Epithelial cell of esophagus (primary cell): Measurements from ENCODE around the gene ADCYAP1R1.
"Not testable (repeated sequence)": the region's sequence is repeated elsewhere in the genome, so short reads cannot be mapped to it uniquely, and the experiment has no call there.

Source experiments
- DNase-seq: peaks from one replicate; pipeline ENCODE4 v3.0.0; 2010; ENCODE audit warnings: low read depth
- H3K4me3 ChIP-seq: 2 replicates; pipeline ENCODE4 v1.5.1; 2011; ENCODE audit warnings: mild to moderate bottlenecking, low read length, control low read depth
- TF ChIP-seq, protein P1 (sequence below): IDR thresholded peaks from 2 replicates; pipeline ENCODE4 v1.5.1; 2011; ENCODE audit warnings: low read depth, mild to moderate bottlenecking, low read length, control low read depth, inconsistent platforms; ENCODE audit not compliant: insufficient read depth; ENCODE audit errors: missing control alignments

The ADCYAP1R1 gene

DNA sequence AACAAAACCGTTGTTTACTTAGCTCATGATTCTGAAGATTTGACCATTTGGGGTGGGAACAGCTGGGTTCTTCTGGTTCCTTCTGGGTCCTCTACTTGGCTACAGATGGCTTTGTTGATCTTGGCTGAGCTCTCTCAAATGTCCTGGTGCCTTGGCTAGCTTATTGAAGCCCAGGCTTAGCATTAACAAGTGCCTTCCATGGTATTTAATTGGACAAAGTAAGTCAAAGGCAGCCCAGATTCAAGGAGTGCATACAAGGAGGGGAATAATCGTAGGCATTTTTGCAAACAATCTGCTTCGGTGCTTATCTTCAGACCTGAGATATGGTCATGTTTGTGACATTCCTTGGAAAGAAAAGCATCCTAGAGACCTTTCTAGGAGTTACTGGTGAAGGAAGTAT lies 81.4 kb downstream of the ADCYAP1R1 start:
- H3K4me3 ChIP-seq: no peak overlapping the region
- TF ChIP-seq, protein P1, sequence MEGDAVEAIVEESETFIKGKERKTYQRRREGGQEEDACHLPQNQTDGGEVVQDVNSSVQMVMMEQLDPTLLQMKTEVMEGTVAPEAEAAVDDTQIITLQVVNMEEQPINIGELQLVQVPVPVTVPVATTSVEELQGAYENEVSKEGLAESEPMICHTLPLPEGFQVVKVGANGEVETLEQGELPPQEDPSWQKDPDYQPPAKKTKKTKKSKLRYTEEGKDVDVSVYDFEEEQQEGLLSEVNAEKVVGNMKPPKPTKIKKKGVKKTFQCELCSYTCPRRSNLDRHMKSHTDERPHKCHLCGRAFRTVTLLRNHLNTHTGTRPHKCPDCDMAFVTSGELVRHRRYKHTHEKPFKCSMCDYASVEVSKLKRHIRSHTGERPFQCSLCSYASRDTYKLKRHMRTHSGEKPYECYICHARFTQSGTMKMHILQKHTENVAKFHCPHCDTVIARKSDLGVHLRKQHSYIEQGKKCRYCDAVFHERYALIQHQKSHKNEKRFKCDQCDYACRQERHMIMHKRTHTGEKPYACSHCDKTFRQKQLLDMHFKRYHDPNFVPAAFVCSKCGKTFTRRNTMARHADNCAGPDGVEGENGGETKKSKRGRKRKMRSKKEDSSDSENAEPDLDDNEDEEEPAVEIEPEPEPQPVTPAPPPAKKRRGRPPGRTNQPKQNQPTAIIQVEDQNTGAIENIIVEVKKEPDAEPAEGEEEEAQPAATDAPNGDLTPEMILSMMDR: no peak
- no peak for DNase-seq

DNA sequence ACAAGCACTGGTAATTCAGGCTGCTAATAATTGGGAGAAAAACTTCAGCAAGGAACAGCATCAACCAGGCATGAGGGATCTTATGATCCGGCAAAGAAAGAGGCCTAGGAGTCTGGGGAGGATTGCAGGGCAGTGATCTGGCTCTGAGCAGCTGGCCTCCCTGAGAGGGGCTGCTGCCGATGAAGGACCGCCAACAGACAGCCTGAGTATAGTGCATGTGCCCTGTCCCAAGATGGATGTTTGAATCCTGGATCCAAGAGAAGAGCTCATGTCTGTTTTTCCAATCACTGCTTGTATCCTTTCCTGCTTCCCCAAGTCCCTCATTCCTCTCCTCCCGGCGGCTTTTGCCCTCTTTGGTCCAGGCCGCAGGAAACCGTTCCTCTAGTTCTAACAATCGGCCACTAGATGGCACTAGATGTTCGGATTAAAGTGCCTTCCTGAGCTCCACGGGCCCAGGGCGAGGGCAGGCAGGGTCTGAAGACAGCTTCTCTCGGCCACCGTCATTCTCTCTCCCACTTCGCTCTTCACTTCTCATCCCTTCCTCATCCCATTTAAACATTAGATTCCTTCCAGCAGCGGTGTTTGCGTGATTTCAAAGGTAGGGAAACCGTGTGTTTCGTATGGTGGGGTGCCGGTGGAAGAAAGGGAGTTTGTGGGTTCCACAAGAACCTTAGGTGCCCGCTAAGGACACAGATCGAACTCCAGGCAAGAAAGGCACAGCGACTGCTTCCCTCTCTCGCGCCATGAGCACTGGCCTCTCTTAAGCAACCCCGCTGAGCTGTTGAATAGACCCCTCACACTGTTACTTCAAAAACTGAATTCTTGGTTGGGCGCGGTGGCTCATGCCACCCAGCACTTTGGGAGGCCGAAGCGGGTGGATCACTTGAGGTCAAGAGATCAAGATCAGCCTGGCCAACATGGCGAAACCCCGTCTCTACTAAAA lies 82.4 kb downstream of the ADCYAP1R1 start:
- no peak overlapping the region for H3K4me3 ChIP-seq
- DNase-seq: peak; percentile 74
- TF ChIP-seq, protein P1: peak; percentile 71

DNA sequence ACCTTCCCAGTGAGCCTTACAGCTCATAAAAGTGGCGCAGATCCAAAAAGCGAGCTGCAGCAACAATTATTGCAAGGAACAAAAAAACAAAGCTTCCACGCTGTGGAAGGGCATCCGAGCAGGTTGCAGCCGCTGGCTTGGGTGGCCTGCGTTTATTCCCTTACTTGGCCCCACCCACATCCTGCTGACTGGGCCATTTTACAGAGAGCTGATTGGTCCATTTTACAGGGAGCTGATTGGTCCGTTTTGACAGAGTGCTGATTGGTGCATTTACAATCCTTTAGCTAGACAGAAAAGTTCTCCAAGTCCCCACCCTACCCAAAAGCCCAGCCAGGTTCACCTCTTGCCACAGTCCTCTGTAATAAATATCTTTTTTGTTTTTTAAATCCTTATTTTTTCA lies 85.1 kb downstream of the ADCYAP1R1 start:
- TF ChIP-seq, protein P1: no peak
- no peak for DNase-seq
- no peak overlapping the region for H3K4me3 ChIP-seq

DNA sequence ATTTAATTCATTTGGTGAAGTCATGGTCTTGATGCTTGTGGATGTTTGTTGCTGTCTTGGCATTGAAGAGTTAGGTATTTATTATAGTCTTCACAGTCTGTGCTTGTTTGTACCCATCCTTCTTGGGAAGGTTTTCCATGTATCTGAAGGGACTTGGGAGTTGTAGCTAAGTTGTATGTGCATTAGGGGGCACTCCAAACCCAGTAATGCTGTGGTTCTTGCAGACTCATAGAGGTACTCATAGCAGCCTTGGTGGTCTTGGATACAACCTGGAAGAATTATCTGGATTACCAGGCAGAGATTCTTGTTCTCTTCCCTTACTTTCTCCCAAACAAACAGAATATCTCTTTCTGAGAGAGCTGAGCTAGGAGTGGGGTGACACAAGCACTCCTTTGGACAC lies 93.2 kb downstream of the ADCYAP1R1 start:
- no peak for DNase-seq
- TF ChIP-seq, protein P1: no peak
- H3K4me3 ChIP-seq: no peak overlapping the region

DNA sequence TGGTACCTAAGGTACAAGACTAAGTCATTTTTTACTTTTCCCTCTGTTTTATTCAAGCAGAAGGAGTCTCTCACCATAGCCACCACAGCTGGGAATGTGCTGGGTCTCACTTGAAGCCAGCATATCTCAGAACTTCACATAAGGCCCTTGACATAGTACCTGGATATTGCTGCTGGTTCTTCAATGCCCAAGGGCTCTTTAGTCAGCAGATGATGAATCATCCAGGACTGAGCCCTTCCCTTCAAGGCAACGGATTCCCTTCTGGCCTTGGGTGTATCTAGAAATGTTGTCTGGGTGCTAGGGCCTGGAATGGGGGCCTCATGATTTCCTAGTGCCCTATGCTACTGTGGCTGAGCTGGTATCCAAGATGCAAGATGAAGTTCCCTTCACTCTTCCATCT lies 93.9 kb downstream of the ADCYAP1R1 start:
- peak; percentile 57 for DNase-seq
- H3K4me3 ChIP-seq: no peak overlapping the region
- TF ChIP-seq, protein P1: no peak

DNA sequence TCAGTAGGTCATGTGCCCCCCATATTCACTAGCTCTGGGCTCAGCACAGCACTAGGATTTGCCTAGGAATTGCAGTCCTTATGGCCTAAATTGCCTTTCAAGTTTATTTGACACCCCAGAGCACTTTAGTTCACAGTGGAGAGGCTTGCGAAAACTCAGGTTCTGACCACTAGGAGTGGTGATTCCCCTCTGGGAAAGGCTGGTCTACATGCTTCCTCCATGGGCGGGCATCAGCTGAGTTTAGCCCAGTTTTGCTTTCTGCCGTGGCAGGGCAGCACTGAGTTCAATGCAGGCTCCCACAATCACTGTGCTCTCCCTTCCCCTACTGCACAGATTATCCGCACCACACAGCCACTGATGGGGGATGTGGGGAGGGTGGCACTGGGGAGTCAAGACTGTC lies 94.4 kb downstream of the ADCYAP1R1 start:
- DNase-seq: no peak
- TF ChIP-seq, protein P1: no peak
- H3K4me3 ChIP-seq: no peak overlapping the region

DNA sequence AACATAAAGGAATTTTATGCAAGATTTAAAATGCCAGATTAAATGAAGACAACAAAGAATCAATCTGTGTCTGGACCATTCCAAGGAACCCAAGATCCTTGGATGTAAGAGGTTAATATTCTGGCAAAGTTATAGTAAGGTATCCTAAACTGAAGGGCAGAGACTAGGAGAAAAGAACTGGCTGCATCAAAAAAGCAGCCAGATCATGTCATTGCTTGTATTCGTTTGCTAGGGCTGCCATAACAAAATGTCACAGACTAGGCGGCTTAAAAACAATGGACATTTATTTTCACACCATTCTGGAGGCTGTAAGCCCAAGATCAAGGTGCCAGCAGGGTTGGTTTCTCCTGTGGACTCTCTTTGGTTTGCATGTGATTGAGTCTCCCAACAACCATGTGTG lies 99.7 kb downstream of the ADCYAP1R1 start:
- no peak for DNase-seq
- H3K4me3 ChIP-seq: no peak overlapping the region
- TF ChIP-seq, protein P1: no peak

DNA sequence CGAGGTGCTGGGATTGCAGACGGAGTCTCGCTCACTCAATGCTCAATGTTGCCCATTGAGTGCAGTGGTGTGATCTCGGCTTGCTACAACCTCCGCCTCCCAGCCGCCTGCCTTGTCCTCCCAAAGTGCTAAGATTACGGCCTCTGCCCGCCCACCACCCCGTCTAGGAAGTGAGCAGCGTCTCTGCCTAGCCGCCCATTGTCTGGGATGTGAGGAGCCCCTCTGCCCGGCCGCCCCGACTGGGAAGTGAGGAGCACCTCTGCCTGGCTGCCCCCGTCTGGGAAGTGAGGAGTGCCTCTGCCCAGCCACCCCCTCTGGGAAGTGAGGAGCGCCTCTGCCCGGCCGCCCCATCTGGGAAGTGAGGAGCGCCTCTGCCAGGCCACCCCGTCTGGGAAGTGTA lies 101.2 kb downstream of the ADCYAP1R1 start:
- H3K4me3 ChIP-seq, DNase-seq: not testable (repeated sequence)
